ENCODE results near the gene SIGMAR1.

SIGMAR1 gene

GRCh38 chr9:34630402-34631154 is 7.0 kb downstream of the SIGMAR1 start:
- DNase-seq (ENCODE audit: low spot score): no peak

DNA sequence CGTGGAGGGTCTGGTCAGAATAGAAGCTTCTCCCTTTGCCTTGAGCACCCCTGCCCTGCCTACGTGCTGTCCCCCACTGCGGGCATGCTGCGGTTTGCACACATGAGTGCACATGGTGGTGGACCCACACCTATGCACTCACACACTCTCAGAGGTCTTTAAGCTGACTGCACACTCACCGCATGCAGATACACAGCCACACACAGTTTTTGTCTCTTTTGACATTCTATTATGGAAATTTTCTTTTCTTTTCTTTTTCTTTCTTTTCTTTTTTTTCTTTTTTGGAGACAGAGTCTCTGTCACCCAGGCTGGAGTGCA is 8.1 kb downstream of the SIGMAR1 start:
- no peak for DNase-seq (ENCODE audit: low spot score)

DNA sequence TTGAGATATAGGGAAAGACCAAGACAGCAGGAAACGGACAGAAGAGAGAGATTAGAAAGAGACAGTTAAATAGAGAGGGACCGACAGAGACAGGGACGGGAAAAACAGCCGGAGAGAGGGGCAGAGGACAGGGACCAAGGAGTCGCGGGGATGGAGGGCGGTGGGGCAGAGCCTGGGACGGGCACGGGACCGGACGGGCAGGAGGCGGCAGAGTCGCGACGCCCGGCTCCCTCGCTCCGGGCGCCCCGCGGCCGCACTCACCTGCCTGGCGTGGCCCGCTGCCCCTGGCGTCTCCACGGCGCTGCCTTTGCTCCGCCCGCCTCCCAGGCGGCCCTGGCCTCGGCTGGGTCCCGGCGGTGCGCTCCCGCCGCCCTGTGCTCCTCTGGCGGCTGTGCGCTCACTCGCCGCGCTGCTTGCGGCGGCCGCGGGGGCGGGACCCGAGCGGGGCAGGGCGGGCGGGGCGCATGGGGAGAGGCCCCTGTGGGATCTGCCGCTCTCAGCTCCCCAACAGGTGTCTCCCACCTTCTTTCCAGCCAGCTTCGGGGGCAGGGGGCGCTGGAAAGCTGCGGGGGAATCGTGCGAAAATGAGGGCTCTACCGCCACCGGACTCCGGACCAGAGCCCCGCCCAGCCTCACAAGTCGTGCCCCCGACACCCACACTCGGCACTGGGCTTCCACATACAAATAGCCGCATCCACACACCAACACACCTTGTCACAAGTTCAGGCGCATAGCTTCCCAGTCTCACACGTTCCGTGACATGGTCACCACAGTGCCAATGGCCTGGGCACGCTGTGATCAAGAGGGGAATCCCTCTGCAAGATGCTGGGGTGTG is 8.7 kb downstream of the SIGMAR1 start, which contains the start of gene ARID3C:
ARID3C (minus strand) TSS at position 411 of the 835 bp plus-strand sequence. CDS start 1,052 bp downstream, outside the sequence.
- peak; percentile 27 for DNase-seq (ENCODE audit: low spot score)

DNA sequence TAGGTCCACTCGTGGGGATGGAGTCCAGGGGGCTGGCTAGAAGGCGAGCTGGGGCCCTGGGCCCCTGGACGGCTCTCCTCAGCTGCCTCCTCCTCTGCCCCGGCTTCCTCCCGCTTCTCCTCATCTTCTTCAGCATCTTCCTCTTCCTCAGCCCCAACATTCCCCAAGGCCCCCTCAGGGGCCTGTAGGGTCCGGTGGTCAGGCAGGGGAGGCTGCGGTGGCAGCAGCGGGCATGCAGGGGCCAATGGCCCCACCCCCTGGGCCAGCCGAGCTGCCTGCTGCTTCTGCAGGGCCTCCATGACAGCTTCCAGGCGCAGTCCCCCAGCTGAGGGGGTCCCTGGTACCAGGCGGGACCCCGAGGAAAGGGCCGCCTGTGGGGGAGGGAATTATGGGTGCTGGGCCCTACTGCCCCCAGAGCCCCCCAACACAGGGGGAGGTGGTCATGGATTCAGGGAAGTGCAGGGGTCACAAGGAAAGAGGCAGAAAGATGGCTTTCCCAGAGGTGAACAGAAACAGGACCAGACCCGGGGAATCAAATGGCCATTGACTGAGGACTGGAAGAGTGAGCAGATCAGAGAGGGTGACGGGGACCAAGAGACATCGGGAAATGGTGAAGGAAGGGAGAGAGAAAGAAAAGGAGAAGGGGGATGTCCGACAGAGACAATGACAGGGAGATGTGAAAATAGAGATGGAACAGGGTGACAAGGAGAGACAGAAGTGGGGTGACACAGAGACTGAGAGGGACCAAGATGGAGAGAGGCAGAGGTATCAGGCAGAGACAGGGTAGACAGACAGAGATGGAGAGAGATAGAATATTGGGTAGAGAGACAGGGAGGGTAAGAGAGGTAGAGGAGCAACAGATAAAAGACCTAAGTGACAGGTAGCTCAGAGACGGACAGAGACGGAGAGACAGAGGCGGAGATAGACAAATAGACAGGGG is 9.6 kb downstream of the SIGMAR1 start:
- DNase-seq (ENCODE audit: low spot score): no peak

- DNase-seq (ENCODE audit: low spot score): no peak
These were observed 12.5 kb downstream of the SIGMAR1 start for GRCh38 chr9:34625186-34625486.

- DNase-seq (ENCODE audit: low spot score): no peak
These were observed 13.0 kb downstream of the SIGMAR1 start for GRCh38 chr9:34624475-34625185.

GRCh38 chr9:34623374-34624235 is 14.0 kb downstream of the SIGMAR1 start:
- no peak for DNase-seq (ENCODE audit: low spot score)

DNA sequence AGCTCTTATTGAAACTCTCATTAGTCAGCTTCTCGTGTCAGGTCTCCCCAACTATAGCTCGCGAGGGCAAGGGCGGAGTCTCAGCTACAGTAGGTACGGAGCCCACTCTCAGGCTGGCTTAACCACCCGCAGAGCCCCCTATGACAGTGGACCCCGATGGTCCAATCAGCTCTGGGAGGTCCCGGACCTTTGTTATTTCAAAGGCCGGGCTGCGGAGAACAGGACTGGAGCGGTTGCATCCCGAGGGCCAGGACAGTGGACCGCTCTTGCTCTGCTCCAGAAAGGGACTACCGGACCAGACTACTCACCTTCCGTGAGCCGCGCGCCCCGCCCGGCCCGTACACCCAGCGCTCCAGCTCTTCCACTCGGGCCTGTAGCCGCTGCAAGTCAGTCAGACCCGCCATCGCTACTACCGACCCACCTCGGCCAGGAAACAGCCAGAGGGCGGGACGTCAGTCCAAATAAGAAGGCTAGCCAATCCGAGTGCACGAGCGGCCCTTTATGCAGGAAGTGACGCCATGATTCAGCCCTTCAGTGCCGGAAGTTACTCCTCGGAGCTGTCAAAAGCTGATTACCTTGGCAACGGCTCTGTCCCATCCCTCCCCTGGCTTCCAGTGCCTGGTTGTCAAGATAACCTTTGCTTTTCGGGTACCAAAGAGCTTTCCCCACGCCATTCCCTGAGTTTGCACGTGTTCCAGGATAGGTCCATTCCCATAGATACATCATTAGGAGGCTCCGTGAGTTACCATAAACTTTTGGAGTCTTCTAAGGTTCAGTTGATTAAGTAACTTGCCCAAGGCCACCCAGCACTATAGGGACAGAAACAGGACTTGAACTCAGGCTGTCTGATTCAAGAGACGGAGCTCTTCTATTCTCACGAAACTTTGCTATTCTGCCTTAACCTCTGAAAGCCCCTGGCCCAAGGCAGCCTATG is 17.3 kb downstream of the SIGMAR1 start, which contains the start of gene DCTN3:
DCTN3 (minus strand) TSS at position 435 of the 934 bp plus-strand sequence; CDS start at position 404, 31 bp downstream.
- DNase-seq (ENCODE audit: low spot score): peak; percentile 93

DNA sequence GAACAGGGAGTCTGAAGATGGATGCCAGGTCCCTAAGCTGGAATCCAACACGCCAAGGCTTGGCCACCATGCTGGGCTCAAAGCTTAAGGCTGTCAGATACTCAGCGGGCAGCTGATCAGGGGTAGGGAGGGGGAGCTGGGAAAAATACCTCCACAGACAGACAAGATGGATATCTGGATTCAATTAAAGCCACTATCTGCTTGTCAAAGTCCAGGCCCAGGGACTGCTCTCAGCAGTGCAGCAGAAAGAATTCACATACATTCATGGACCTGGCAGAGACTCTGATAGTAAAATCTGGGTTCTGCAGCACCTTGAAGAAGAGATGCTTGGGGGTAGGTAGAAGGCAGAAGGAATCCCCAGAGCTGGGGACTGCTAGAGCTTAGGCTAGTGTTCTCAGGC is 22.5 kb downstream of the SIGMAR1 start:
- DNase-seq (ENCODE audit: low spot score): no peak

GRCh38 chr9:34612788-34613390 is 24.7 kb downstream of the SIGMAR1 start:
- peak; percentile 73 for DNase-seq (ENCODE audit: low spot score)

- peak; percentile 82 for DNase-seq (ENCODE audit: low spot score)
These were observed 25.5 kb downstream of the SIGMAR1 start, which contains the start of gene RPP25L for GRCh38 chr9:34611811-34612787. Gene RPP25L, minus strand, starts transcription at chr9:34612097. Its CDS starts 801 bp downstream, at chr9:34611296.

GRCh38 chr9:34611251-34611810 is 26.3 kb downstream of the SIGMAR1 start:
- no peak for DNase-seq (ENCODE audit: low spot score)

DNA sequence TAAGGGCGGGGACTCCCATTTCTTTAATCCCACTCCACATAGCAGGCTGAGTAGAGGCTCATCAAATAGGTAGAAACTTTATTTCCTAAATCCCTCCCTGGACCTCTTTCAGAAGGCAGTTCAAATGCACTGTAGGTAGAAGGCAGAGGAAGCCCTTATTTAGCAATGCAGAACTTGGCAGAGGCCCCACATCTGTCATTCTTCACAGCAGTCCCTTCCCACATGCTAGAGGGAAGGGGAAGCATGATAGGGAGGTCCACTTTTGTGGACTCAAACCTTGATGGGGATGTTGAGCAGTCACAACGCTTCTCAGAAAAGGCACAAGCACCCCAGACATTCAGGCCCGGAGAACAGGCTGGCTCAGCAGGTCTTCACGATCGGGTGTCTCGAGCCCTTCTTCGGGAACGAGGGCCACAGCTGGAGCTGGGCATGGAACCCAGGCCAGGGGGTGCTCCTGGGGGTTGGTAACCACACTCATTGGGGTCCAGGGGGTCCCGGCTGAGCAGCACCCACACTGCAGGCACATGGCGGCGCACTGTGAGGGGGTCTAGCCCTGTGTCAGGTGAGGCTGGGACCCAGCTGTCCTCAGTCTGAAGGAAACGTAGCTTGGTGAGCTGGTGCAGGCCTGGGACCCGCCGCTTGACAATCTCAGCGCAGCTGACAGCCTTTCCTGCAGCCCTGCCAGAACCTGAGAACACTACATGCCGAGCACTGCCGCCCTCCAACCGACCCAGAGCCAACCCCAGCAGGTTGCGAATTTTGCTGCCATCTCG is 27.0 kb downstream of the SIGMAR1 start:
- DNase-seq (ENCODE audit: low spot score): no peak

GRCh38 chr9:34607331-34607730 is 30.3 kb downstream of the SIGMAR1 start:
- no peak for DNase-seq (ENCODE audit: low spot score)

DNA sequence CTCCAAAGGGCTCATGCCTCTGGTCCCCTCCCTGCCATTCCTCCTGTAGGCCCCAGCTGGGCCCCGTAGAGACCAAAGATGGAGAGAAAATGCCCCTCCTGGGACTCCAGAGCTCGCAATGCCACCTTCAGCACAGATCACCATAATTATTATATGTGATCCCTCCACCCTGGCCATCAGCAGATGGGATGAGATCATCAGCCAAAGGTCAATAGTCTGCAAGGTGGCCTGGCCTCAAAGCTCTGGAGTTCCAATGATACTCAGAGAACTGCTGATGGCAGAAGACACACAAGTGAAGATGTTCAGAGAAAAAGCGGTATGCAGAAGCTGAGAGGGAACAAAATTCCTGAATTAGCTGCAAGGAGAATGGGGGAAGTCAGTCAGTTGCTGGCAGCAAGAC is 30.7 kb downstream of the SIGMAR1 start:
- no peak for DNase-seq (ENCODE audit: low spot score)

GRCh38 chr9:34606190-34606589 is 31.4 kb downstream of the SIGMAR1 start:
- no peak for DNase-seq (ENCODE audit: low spot score)
